K562 (cell line): Measurements from ENCODE around the gene NTM.

ENCODE experiments used
- ATF3 ChIP-seq, 2 experiments: fragments of 450-650 bp in 1 of 2; sonication (generic) in 1 of 2; formaldehyde crosslinking in 1 of 2; IDR thresholded peaks in 1 of 2; conservative IDR thresholded peaks in 1 of 2; 2 replicates each; pipeline versions ENCODE4 v1.6.1 to v1.8.1; 2016 to 2023; ENCODE audit warnings: mild to moderate bottlenecking in 2 of 2, moderate library complexity in 2 of 2, inconsistent platforms in 1 of 2, missing genetic modification reagents in 1 of 2
- ESRRA ChIP-seq: fragments of 450-650 bp; IDR thresholded peaks from 2 replicates; pipeline ENCODE4 v1.6.1; 2014; ENCODE audit warnings: low read depth, mild to moderate bottlenecking, moderate library complexity, borderline replicate concordance
- EZH2 ChIP-seq: IDR thresholded peaks from 2 replicates; pipeline ENCODE4 v1.6.1; 2012; ENCODE audit warnings: low read depth, mild to moderate bottlenecking, inconsistent platforms, low read length, borderline replicate concordance
- HIVEP1 ChIP-seq: fragments of 250-450 bp; sonication (Bioruptor Pico); IDR thresholded peaks from 2 replicates; pipeline ENCODE4 v1.4.0; 2020; ENCODE audit warnings: mild to moderate bottlenecking
- NR2F6 ChIP-seq: fragments of 450-650 bp; formaldehyde crosslinking; IDR thresholded peaks from 2 replicates; pipeline ENCODE4 v1.4.0; 2020; ENCODE audit warnings: mild to moderate bottlenecking
- PHF8 ChIP-seq: fragments of 200-600 bp; sonication (generic); IDR thresholded peaks from 2 replicates; pipeline ENCODE4 v1.6.1; 2012; ENCODE audit warnings: mixed run types, mild to moderate bottlenecking, inconsistent platforms, low read length, moderate library complexity, borderline replicate concordance
- POLR2A ChIP-seq: fragments of 450-650 bp; conservative IDR thresholded peaks from 2 replicates; pipeline ENCODE4 v1.6.1; 2016
- RAD51 ChIP-seq: fragments of 450-650 bp; IDR thresholded peaks from 2 replicates; pipeline ENCODE4 v1.7.1; 2016; ENCODE audit warnings: low read depth, mild to moderate bottlenecking, borderline replicate concordance
- RERE ChIP-seq: sonication (generic); formaldehyde crosslinking; IDR thresholded peaks from 2 replicates; pipeline ENCODE4 v1.8.0; 2023; ENCODE audit warnings: missing genetic modification reagents, mild to moderate bottlenecking, borderline replicate concordance
- SIX5 ChIP-seq, 2 experiments: IDR thresholded peaks; 2 replicates each; pipeline ENCODE4 v1.6.1; 2011; ENCODE audit warnings: low read length in 2 of 2, borderline replicate concordance in 1 of 2, low read depth in 1 of 2, mild to moderate bottlenecking in 1 of 2, moderate library complexity in 1 of 2; ENCODE audit not compliant: insufficient read depth in 1 of 2
- SMARCC2 ChIP-seq: fragments of 450-650 bp; IDR thresholded peaks from 2 replicates; pipeline ENCODE4 v1.6.1; 2017; ENCODE audit warnings: antibody characterized with exemption, moderate library complexity, mild to moderate bottlenecking, low read depth
- ZNF217 ChIP-seq: sonication (generic); formaldehyde crosslinking; IDR thresholded peaks from 2 replicates; pipeline ENCODE4 v1.8.0; 2022; ENCODE audit warnings: mild to moderate bottlenecking, missing genetic modification reagents
- ZNF639 ChIP-seq, 2 experiments: fragments of 200-800 bp in 1 of 2; sonication (Bioruptor generic) in 1 of 2; sonication (generic) in 1 of 2; formaldehyde crosslinking in 1 of 2; IDR thresholded peaks in 1 of 2; conservative IDR thresholded peaks in 1 of 2; 2 replicates each; pipeline versions ENCODE4 v1.5.0 to v1.6.1; 2016 to 2020; ENCODE audit warnings: missing compliant biosample characterization in 1 of 2, missing genetic modification characterization in 1 of 2, missing genetic modification reagents in 1 of 2

- no peak for TF ChIP-seq RERE (CRISPR knock-in tag)
- TF ChIP-seq EZH2, result no peak
- TF ChIP-seq SMARCC2, result no peak
- TF ChIP-seq ZNF217 (CRISPR knock-in tag), result no peak
- TF ChIP-seq ZNF639 (CRISPR knock-in tag; conservative IDR thresholded peaks at IDR 0.05 in 1 of 2, IDR thresholded peaks at IDR 0.05 in 1 of 2), result no peak
- TF ChIP-seq HIVEP1, result no peak
- TF ChIP-seq SIX5 (IDR thresholded peaks at IDR 0.05; ENCODE audit: borderline replicate concordance in 1 of 2, insufficient read depth in 1 of 2, low read depth in 1 of 2, low read length in 2 of 2), result no peak
- no peak for TF ChIP-seq PHF8
- no peak for TF ChIP-seq POLR2A
- no peak for TF ChIP-seq ATF3 (IDR thresholded peaks at IDR 0.05)
- no peak for TF ChIP-seq ATF3 (CRISPR knock-in tag; conservative IDR thresholded peaks at IDR 0.05)
- no peak for TF ChIP-seq RAD51
- TF ChIP-seq NR2F6 (CRISPR knock-in tag), result no peak
- no peak for TF ChIP-seq ESRRA
Observed at GRCh38 chr11:131536159-131536558, 165.7 kb downstream of the NTM start.
